Measurements from ENCODE around the gene RAN. TPM values are rescaled to one million over a fixed set of nuclear protein-coding genes. Genes with fewer than 3 reads are reported as not detected.

RAN gene
- total RNA-seq, 1 experiment from 2014 or later: 1,968 TPM

- H4K20me1 ChIP-seq (ENCODE audit: control insufficient read depth, insufficient read depth, insufficient read length): no peaks in the 10 kb centered on the region
- Mint-ChIP-seq H3K4me1 (peaks cover 10 to 12% of the 10 kb centered on the region in 2 experiments), H3K27ac (no peak overlapping the region), H3K36me3 (ENCODE audit: insufficient read depth in 1 of 3, low read depth in 3 of 3) (no peaks in the 10 kb centered on the region; a peak in 1 of 7 replicates), H3K27me3 (ENCODE audit: low read depth) (peaks cover 33% of the 10 kb centered on the region), H3K9me3 (peaks cover 4% of the 10 kb centered on the region in 2 experiments), H3K4me3 (no peak overlapping the region)
- H3K27me3 ChIP-seq (ENCODE audit: insufficient read depth, low read length): no peaks in the 10 kb centered on the region
- no peak overlapping the region for H3T11ph ChIP-seq (ENCODE audit: low read length)
- no peak overlapping the region for H4K91ac ChIP-seq (ENCODE audit: insufficient read length, low read depth, low read length)
- no peak overlapping the region for H2BK12ac ChIP-seq (ENCODE audit: insufficient read length, low read depth, low read length)
- no peak overlapping the region for H2AFZ ChIP-seq (ENCODE audit: low read length)
- no peak overlapping the region for H4K8ac ChIP-seq (replicated peaks; ENCODE audit: insufficient read length, low read depth, low read length)
- peaks cover 2% of the 10 kb centered on the region; the same call in 1 of the 2 replicates for H3K4me1 ChIP-seq (ENCODE audit: insufficient read depth, low read length)
- no peaks in the 10 kb centered on the region for H3K23me2 ChIP-seq (ENCODE audit: insufficient read length, low read depth, low read length, poor library complexity, severe bottlenecking)
- no peak for DNase-seq
- H2BK120ac ChIP-seq (ENCODE audit: low read depth, low read length, poor library complexity, severe bottlenecking): no peak overlapping the region
- no peak overlapping the region for H3K56ac ChIP-seq (ENCODE audit: insufficient read length, low read depth, low read length)
- WGBS (ENCODE audit: extremely low coverage, insufficient read length, low lambda C conversion rate): no CpG with 5 or more reads among the region's 8 CpGs
- no peak overlapping the region for H3K9ac ChIP-seq (ENCODE audit: extremely low read depth, insufficient read length, low read length)
- no peaks in the 10 kb centered on the region for H3K9me3 ChIP-seq (ENCODE audit: control insufficient read depth, low read depth, low read length)
- H3K18ac ChIP-seq (ENCODE audit: insufficient read length, low read depth, low read length): no peak overlapping the region
- no peak overlapping the region for H2BK20ac ChIP-seq (ENCODE audit: low read depth, low read length, poor library complexity, severe bottlenecking)
- H3K79me1 ChIP-seq (ENCODE audit: insufficient read depth, low read depth, low read length, poor library complexity, severe bottlenecking): no peaks in the 10 kb centered on the region
- no peak for TF ChIP-seq CTCF (conservative IDR thresholded peaks at IDR 0.05)
- no peak overlapping the region for H2AK5ac ChIP-seq (ENCODE audit: insufficient read length, low read length)
- H2BK15ac ChIP-seq (ENCODE audit: low read depth, low read length): no peak overlapping the region
- no peak overlapping the region for H4K5ac ChIP-seq (ENCODE audit: insufficient read length, low read depth, low read length)
- no peaks in the 10 kb centered on the region for H3K79me2 ChIP-seq (ENCODE audit: insufficient read depth, low read length)
- no peak overlapping the region for H3K27ac ChIP-seq (ENCODE audit: insufficient read length, low read depth, low read length)
- H3K14ac ChIP-seq (ENCODE audit: insufficient read depth, low read length): no peak overlapping the region
- H2BK5ac ChIP-seq (ENCODE audit: insufficient read length, low read length): no peak overlapping the region
- no peak overlapping the region for H3K4ac ChIP-seq (ENCODE audit: low read depth, low read length)
- no peak overlapping the region for H3K4me2 ChIP-seq (ENCODE audit: insufficient read depth, insufficient read length, low read length)
- no peak overlapping the region for H3K23ac ChIP-seq (ENCODE audit: insufficient read length, low read depth, low read length)
Measured at GRCh38 chr12:130920723-130921381, 49.0 kb downstream of the RAN start.
